HEK293T (cell line): Measurements from ENCODE around the gene MYO5B.

ENCODE experiments used
- BHLHE40 ChIP-seq: fragments of 450-650 bp; IDR thresholded peaks from 2 replicates; pipeline ENCODE4 v1.6.1; 2016; ENCODE audit warnings: mild to moderate bottlenecking, moderate library complexity, borderline replicate concordance
- CTBP1 ChIP-seq: fragments of 450-650 bp; IDR thresholded peaks from 2 replicates; pipeline ENCODE4 v1.6.1; 2016; ENCODE audit warnings: borderline replicate concordance
- ELF4 ChIP-seq: fragments of 450-650 bp; IDR thresholded peaks from 2 replicates; pipeline ENCODE4 v1.6.1; 2017; ENCODE audit warnings: antibody characterized with exemption
- FOXA1 ChIP-seq: fragments of 450-650 bp; IDR thresholded peaks from 2 replicates; pipeline ENCODE4 v1.6.1; 2016; ENCODE audit warnings: mild to moderate bottlenecking
- FOXK2 ChIP-seq: fragments of 450-650 bp; IDR thresholded peaks from 2 replicates; pipeline ENCODE4 v1.6.1; 2016; ENCODE audit warnings: mild to moderate bottlenecking
- HDGF ChIP-seq: fragments of 450-650 bp; IDR thresholded peaks from 2 replicates; pipeline ENCODE4 v1.6.1; 2017; ENCODE audit warnings: antibody characterized with exemption, borderline replicate concordance
- LEF1 ChIP-seq: fragments of 450-650 bp; IDR thresholded peaks from 2 replicates; pipeline ENCODE4 v1.6.1; 2017; ENCODE audit warnings: mild to moderate bottlenecking, borderline replicate concordance
- NFRKB ChIP-seq: fragments of 450-650 bp; IDR thresholded peaks from 2 replicates; pipeline ENCODE4 v1.6.1; 2016; ENCODE audit warnings: mild to moderate bottlenecking, moderate library complexity
- SP1 ChIP-seq: fragments of 450-650 bp; IDR thresholded peaks from 2 replicates; pipeline ENCODE4 v1.6.1; 2017
- SUZ12 ChIP-seq: fragments of 450-650 bp; IDR thresholded peaks from 2 replicates; pipeline ENCODE4 v1.6.1; 2016; ENCODE audit warnings: mild to moderate bottlenecking
- TARDBP ChIP-seq: fragments of 450-650 bp; IDR thresholded peaks from 2 replicates; pipeline ENCODE4 v1.6.1; 2016
- ZNF384 ChIP-seq: fragments of 450-650 bp; IDR thresholded peaks from 2 replicates; pipeline ENCODE4 v1.6.1; 2016

DNA sequence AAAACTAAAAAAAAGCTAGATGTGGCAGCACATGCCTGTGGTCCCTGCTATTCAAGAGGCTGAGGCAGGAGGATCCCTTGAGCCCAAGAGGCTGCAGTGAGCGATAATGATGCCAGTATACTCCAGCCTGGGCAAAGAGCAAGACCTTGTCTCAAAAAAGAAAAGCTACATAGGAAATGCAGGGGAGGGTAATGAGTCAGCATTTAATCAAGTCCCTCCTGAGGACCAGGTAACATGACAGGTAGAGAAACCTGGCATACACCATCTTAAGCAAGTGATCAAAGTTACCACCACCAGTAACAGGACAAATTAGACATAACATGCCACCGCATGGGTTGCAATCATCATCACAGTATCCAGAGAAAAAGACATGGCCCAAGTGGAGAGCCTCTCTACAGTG is 25.8 kb downstream of the MYO5B start:
- TF ChIP-seq BHLHE40 (no peak), NFRKB (no peak), ELF4 (no peak), FOXA1 (no peak), SP1 (no peak), SUZ12 (no peak), FOXK2 (no peak), ZNF384 (no peak), CTBP1 (no peak), HDGF (no peak), LEF1 (no peak), TARDBP (no peak)
